Measurements from ENCODE around the gene NPR3.

NPR3 gene

GRCh38 chr5:32769711-32770110 lies 58.6 kb downstream of the NPR3 start:
- no peak for DNase-seq (ENCODE audit: low read depth)
- no peak for TF ChIP-seq CTCF (conservative IDR thresholded peaks at IDR 0.05; ENCODE audit: control insufficient read depth, insufficient read depth, low read depth, low read length)
- no peak overlapping the region for H3K4me3 ChIP-seq (ENCODE audit: control insufficient read depth, low read depth, low read length)

- TF ChIP-seq CTCF (conservative IDR thresholded peaks at IDR 0.05; ENCODE audit: control insufficient read depth, insufficient read depth, low read depth, low read length): no peak
- no peak overlapping the region for H3K4me3 ChIP-seq (ENCODE audit: control insufficient read depth, low read depth, low read length)
- DNase-seq (ENCODE audit: low read depth): no peak
These were observed 59.3 kb downstream of the NPR3 start for GRCh38 chr5:32770444-32770843.

- no peak overlapping the region for H3K4me3 ChIP-seq (ENCODE audit: control insufficient read depth, low read depth, low read length)
These were observed 59.9 kb downstream of the NPR3 start for GRCh38 chr5:32771037-32771436.

DNA sequence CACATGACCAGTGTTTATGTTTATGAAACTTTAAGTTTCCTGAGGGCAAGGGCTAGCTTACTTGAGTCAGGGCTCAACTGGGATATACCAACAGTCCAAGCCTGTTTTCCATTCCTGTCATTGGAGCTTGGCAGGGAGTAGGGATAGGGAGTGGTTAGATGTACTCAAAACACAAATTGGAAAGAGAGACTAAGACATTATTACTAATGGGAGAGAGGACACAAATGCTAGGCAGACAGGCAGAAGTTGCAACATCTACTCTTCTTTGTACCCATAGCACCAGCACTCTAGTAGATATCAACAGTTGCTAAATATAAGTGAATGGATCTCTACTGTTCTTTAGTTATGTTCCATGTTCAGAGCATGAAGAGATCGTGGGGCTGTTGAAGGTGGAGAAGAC lies 62.8 kb downstream of the NPR3 start:
- no peak overlapping the region for H3K4me3 ChIP-seq (ENCODE audit: control insufficient read depth, low read depth, low read length)
- DNase-seq (ENCODE audit: low read depth): peak; percentile 27
- TF ChIP-seq CTCF (conservative IDR thresholded peaks at IDR 0.05; ENCODE audit: control insufficient read depth, insufficient read depth, low read depth, low read length): no peak

More at GRCh38 chr5:32771037-32771436, 59.9 kb downstream of the NPR3 start:
- peak; percentile 74 for DNase-seq (ENCODE audit: low read depth)
- TF ChIP-seq CTCF (conservative IDR thresholded peaks at IDR 0.05; ENCODE audit: control insufficient read depth, insufficient read depth, low read depth, low read length): no peak

DNA sequence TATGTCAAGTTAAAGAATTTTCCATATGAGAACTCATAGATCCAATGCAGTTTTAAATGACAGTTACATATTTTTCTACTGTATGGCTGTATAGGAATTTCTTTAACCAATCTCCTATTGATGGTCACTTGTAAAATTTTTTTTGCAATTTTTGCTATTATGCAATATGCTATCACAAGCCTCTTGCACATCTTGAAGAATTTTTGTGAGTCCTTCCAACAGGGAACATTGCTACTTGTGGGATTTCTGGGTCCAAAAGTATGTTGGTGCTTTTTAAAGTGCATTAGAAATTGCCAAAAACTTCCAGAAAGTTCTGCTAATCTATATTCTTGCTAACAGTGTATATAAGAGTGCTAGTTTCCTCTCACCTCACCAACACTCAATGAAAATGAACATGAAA lies 65.1 kb downstream of the NPR3 start:
- TF ChIP-seq CTCF (conservative IDR thresholded peaks at IDR 0.05; ENCODE audit: control insufficient read depth, insufficient read depth, low read depth, low read length): no peak
- no peak for DNase-seq (ENCODE audit: low read depth)

GRCh38 chr5:32777222-32777621 lies 66.1 kb downstream of the NPR3 start:
- no peak for TF ChIP-seq CTCF (conservative IDR thresholded peaks at IDR 0.05; ENCODE audit: control insufficient read depth, insufficient read depth, low read depth, low read length)
- no peak overlapping the region for H3K4me3 ChIP-seq (ENCODE audit: control insufficient read depth, low read depth, low read length)
- no peak for DNase-seq (ENCODE audit: low read depth)

More for the DNA sequence above, 65.1 kb downstream of the NPR3 start:
- no peak overlapping the region for H3K4me3 ChIP-seq (ENCODE audit: control insufficient read depth, low read depth, low read length)

GRCh38 chr5:32777733-32778132 lies 66.6 kb downstream of the NPR3 start:
- no peak for TF ChIP-seq CTCF (conservative IDR thresholded peaks at IDR 0.05; ENCODE audit: control insufficient read depth, insufficient read depth, low read depth, low read length)
- DNase-seq (ENCODE audit: low read depth): peak; percentile 76
- no peak overlapping the region for H3K4me3 ChIP-seq (ENCODE audit: control insufficient read depth, low read depth, low read length)
